ENCODE measurements around the gene COL4A6. TPM values are rescaled to one million over a fixed set of nuclear protein-coding genes. Genes with fewer than 3 reads are reported as not detected.

Gene COL4A6
- total and polyA plus RNA-seq, 2 of the 4 experiments (the other 2 are of a cell fraction): 0.36 to 0.74 TPM

DNA sequence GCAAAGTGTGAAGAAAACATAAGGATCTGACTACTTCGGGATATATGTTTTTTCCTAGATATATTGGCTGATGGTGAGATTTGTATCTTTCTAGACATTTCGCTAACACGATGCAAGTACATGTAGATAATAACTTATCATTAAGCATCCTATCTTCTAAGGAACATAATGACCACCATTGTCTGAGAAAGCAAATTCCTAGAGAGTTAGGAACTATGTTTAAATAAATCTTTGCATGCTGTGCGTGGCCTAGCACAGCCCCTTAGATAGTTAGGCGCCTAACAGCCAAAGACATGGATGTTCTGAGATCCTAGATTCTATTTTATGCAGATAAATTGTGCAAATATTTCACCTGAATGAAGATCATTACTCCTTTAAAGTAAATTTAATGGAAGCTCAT lies 3.0 kb downstream of the COL4A6 start:
- H2BK20ac ChIP-seq (ENCODE audit: low read depth, low read length): no peak overlapping the region
- H4K5ac ChIP-seq (ENCODE audit: low read depth, low read length): no peak overlapping the region
- no peak overlapping the region for H3K4ac ChIP-seq (ENCODE audit: low read depth, low read length)
- DNase-seq (no peak), ATAC-seq (ENCODE audit: low read depth) (no peak)
- dilution Hi-C loops (cut with HindIII; ENCODE audit: low sequenced_read_pairs, unreplicated experiment): no loop called here
- H2AK5ac ChIP-seq (ENCODE audit: low read depth, low read length): no peak overlapping the region
- intact Hi-C loops (cut with micrococcal nuclease): no loop called here
- H3K4me3 ChIP-seq (ENCODE audit: insufficient read depth, low read depth, low read length): no peak overlapping the region
- H2AFZ ChIP-seq (replicated peaks; ENCODE audit: low read length, poor library complexity): no peak overlapping the region
- POLR2A ChIA-PET (ENCODE audit: unreplicated experiment): no interaction called here
- H3K27me3 ChIP-seq (ENCODE audit: control insufficient read depth, insufficient read depth, low read length): peaks cover 5% of the 10 kb centered on the region
- H2BK5ac ChIP-seq (ENCODE audit: low read depth, low read length, poor library complexity, severe bottlenecking): no peak overlapping the region
- H4K8ac ChIP-seq (ENCODE audit: low read depth in 2 of 2, low read length in 2 of 2): no peak overlapping the region
- CTCF ChIA-PET: no interaction called here
- no peak overlapping the region for H3K9ac ChIP-seq (ENCODE audit: low read depth, low read length)
- H4K91ac ChIP-seq (ENCODE audit: insufficient read depth, low read depth, low read length): no peak overlapping the region
- no CpG with 5 or more reads among the region's 5 CpGs for WGBS, 2 experiments (ENCODE audit: extremely low coverage in 2 of 2, insufficient read length in 1 of 2)
- no peak overlapping the region for H3K18ac ChIP-seq (ENCODE audit: low read depth, low read length)
- no peak overlapping the region for H3K4me2 ChIP-seq (ENCODE audit: low read depth, low read length)
- no peak overlapping the region for H3K27ac ChIP-seq (ENCODE audit: insufficient read depth, low read length)
- no peaks in the 10 kb centered on the region for H3K9me3 ChIP-seq (ENCODE audit: control insufficient read depth, insufficient read depth, low read length)
- H3K23ac ChIP-seq (ENCODE audit: low read depth, low read length): no peak overlapping the region
- no peak overlapping the region for H2AK9ac ChIP-seq (replicated peaks; ENCODE audit: low read depth, low read length, poor library complexity)
- H3K36me3 ChIP-seq (ENCODE audit: control insufficient read depth, insufficient read depth, low read length): no peaks in the 10 kb centered on the region
- no peak overlapping the region for H2BK120ac ChIP-seq (ENCODE audit: low read depth, low read length)
- H3K14ac ChIP-seq (replicated peaks; ENCODE audit: low read depth, low read length): no peak overlapping the region
- no peaks in the 10 kb centered on the region for H3K4me1 ChIP-seq (ENCODE audit: control insufficient read depth, insufficient read depth, low read length)
- no peak overlapping the region for H2BK15ac ChIP-seq (ENCODE audit: low read depth, low read length)
- TF ChIP-seq FOS (IDR thresholded peaks at IDR 0.05; ENCODE audit: low read depth, low read length) (no peak), RCOR1 (IDR thresholded peaks at IDR 0.05; ENCODE audit: insufficient replicate concordance, low read length) (no peak), NFE2L2 (IDR thresholded peaks at IDR 0.05; ENCODE audit: low read depth, low read length) (no peak), POLR2A (IDR thresholded peaks at IDR 0.05; ENCODE audit: low read depth, low read length) (no peak)
- TF ChIP-seq, protein P1, sequence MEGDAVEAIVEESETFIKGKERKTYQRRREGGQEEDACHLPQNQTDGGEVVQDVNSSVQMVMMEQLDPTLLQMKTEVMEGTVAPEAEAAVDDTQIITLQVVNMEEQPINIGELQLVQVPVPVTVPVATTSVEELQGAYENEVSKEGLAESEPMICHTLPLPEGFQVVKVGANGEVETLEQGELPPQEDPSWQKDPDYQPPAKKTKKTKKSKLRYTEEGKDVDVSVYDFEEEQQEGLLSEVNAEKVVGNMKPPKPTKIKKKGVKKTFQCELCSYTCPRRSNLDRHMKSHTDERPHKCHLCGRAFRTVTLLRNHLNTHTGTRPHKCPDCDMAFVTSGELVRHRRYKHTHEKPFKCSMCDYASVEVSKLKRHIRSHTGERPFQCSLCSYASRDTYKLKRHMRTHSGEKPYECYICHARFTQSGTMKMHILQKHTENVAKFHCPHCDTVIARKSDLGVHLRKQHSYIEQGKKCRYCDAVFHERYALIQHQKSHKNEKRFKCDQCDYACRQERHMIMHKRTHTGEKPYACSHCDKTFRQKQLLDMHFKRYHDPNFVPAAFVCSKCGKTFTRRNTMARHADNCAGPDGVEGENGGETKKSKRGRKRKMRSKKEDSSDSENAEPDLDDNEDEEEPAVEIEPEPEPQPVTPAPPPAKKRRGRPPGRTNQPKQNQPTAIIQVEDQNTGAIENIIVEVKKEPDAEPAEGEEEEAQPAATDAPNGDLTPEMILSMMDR (conservative IDR thresholded peaks at IDR 0.05; ENCODE audit: low read depth, low read length): no peak
- TF ChIP-seq, protein P2, sequence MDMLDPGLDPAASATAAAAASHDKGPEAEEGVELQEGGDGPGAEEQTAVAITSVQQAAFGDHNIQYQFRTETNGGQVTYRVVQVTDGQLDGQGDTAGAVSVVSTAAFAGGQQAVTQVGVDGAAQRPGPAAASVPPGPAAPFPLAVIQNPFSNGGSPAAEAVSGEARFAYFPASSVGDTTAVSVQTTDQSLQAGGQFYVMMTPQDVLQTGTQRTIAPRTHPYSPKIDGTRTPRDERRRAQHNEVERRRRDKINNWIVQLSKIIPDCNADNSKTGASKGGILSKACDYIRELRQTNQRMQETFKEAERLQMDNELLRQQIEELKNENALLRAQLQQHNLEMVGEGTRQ (IDR thresholded peaks at IDR 0.05; ENCODE audit: low read depth, low read length): no peak
- BruUV-seq (replicated peaks): no TSS peak
- in situ Hi-C loops (cut with MboI; ENCODE audit: low sequenced_read_pairs): no loop called here
- no peak overlapping the region for H3K56ac ChIP-seq (ENCODE audit: extremely low read depth, insufficient read depth, low read length)
- H4K20me1 ChIP-seq (ENCODE audit: insufficient read depth, low read length): no peaks in the 10 kb centered on the region
- H3K79me1 ChIP-seq (ENCODE audit: low read depth in 1 of 2, low read length in 2 of 2): no peaks in the 10 kb centered on the region
- H3K9me1 ChIP-seq (ENCODE audit: insufficient read depth, low read length): no peaks in the 10 kb centered on the region
